MM.1S (cell line): ENCODE measurements around the gene SHROOM3.

Experiments
- EZH2 ChIP-seq: fragments of 300-600 bp; sonication (generic); optimal IDR thresholded peaks from 2 replicates; pipeline ENCODE3; 2017; ENCODE audit warnings: low read depth, mild to moderate bottlenecking, antibody characterized with exemption, low read length, mixed read lengths
- TF ChIP-seq, protein P1 (sequence below): fragments of 300-600 bp; sonication (generic); IDR thresholded peaks from 2 replicates; pipeline ENCODE4 v1.5.1; 2016; ENCODE audit warnings: antibody characterized with exemption, low read length, mixed read lengths

DNA sequence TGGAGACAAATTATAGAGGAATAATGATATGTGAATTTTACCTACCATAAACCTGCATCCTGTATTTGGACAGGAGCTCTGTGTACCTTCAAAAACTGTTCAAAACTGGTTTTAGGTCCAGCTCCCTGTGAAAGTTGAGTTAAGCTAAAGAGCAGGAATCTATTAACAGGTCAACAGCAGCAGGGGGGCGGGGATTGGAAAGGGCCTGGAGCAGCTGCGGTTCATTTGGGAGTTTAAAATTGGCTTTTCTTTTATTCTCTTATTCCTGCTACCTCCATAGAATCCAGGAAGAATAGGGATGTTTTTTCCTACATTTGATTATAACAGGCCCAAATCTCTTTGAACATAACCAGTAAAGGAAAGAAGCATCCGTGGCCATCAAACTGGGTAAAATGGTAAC lies 23.8 kb downstream of the SHROOM3 start:
- TF ChIP-seq, protein P1, sequence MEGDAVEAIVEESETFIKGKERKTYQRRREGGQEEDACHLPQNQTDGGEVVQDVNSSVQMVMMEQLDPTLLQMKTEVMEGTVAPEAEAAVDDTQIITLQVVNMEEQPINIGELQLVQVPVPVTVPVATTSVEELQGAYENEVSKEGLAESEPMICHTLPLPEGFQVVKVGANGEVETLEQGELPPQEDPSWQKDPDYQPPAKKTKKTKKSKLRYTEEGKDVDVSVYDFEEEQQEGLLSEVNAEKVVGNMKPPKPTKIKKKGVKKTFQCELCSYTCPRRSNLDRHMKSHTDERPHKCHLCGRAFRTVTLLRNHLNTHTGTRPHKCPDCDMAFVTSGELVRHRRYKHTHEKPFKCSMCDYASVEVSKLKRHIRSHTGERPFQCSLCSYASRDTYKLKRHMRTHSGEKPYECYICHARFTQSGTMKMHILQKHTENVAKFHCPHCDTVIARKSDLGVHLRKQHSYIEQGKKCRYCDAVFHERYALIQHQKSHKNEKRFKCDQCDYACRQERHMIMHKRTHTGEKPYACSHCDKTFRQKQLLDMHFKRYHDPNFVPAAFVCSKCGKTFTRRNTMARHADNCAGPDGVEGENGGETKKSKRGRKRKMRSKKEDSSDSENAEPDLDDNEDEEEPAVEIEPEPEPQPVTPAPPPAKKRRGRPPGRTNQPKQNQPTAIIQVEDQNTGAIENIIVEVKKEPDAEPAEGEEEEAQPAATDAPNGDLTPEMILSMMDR = no peak
- TF ChIP-seq EZH2 = no peak
